T-cell (primary cell): Measurements from ENCODE around the gene RALGAPA1. TPM values are rescaled to one million over a fixed set of nuclear protein-coding genes. Genes with fewer than 3 reads are reported as not detected.

ENCODE experiments used
- ATAC-seq, 4 experiments: fragments of 200-7000 bp in 3 of 4; fragments of 150-1000 bp in 1 of 4; cut with Tn5 transposase; replicated peaks in 1 of 4; 1 replicate in 3 of 4; 2 replicates in 1 of 4; pipeline ENCODE4 v1.10.0; 2021; ENCODE audit warnings: moderate library complexity in 3 of 4, mild to moderate bottlenecking in 2 of 4, moderate number of reproducible peaks in 1 of 4
- CTCF ChIA-PET, 2 donors: fragments of 300-600 bp; sonication (Branson Sonifier 250); formaldehyde crosslinking; loops; one replicate each; lab custom pipeline; 2022; ENCODE audit warnings: antibody characterized with exemption in 2 of 2; lab: Charles Lee
- POLR2A ChIA-PET, 2 donors: fragments of 300-600 bp; sonication (Branson Sonifier 250); formaldehyde crosslinking; loops; one replicate each; lab custom pipeline; 2022; ENCODE audit warnings: antibody characterized with exemption in 2 of 2; lab: Charles Lee
- DNase-seq, 35 experiments: peaks; one replicate each; pipeline versions ENCODE4 v3.0.0 to v3.0.0-alpha.2; 2013 to 2023
- H3K27ac ChIP-seq: one replicate; pipeline ENCODE4 v1.5.1; 2013; ENCODE audit warnings: low read length
- H3K27me3 ChIP-seq, 2 experiments: replicated peaks in 1 of 2; 1 replicate in 1 of 2; 2 replicates in 1 of 2; pipeline versions ENCODE4 v1.6.1 to v1.7.0; 2013; ENCODE audit warnings: low read length in 1 of 2, mixed read lengths in 1 of 2; ENCODE audit not compliant: control insufficient read depth in 2 of 2, insufficient read depth in 2 of 2; ENCODE audit errors: extremely low read depth in 1 of 2
- H3K36me3 ChIP-seq, 2 donors: 1 replicate in 1 of 2; 2 replicates in 1 of 2; pipeline versions ENCODE4 v1.6.1 to v1.7.0; 2013; ENCODE audit warnings: low read length in 1 of 2; ENCODE audit not compliant: control insufficient read depth in 2 of 2, insufficient read depth in 1 of 2; ENCODE audit errors: extremely low read depth in 1 of 2
- H3K4me1 ChIP-seq, 2 experiments: 1 replicate in 1 of 2; 2 replicates in 1 of 2; pipeline versions ENCODE4 v1.6.1 to v1.7.0; 2013; ENCODE audit warnings: low read length in 2 of 2, mixed read lengths in 1 of 2; ENCODE audit not compliant: insufficient read depth in 2 of 2, control insufficient read depth in 1 of 2; ENCODE audit errors: extremely low read depth in 1 of 2
- H3K4me3 ChIP-seq, 2 donors: 1 replicate in 1 of 2; 2 replicates in 1 of 2; pipeline versions ENCODE4 v1.5.1 to v1.7.0; 2013; ENCODE audit warnings: mild to moderate bottlenecking in 2 of 2, low read length in 1 of 2, moderate library complexity in 1 of 2; ENCODE audit not compliant: control insufficient read depth in 1 of 2; ENCODE audit errors: extremely low read depth in 1 of 2
- H3K9me3 ChIP-seq: 2 replicates; pipeline ENCODE4 v1.7.0; 2013
- H3K27ac Mint-ChIP-seq, 2 donors: one replicate each; pipeline ENCODE4 v1.8.0; 2020 to 2021; ENCODE audit warnings: mild to moderate bottlenecking in 2 of 2, mixed read lengths in 2 of 2
- H3K27me3 Mint-ChIP-seq, 2 donors: one replicate each; pipeline ENCODE4 v1.8.0; 2021 to 2022; ENCODE audit warnings: mixed read lengths in 2 of 2
- H3K36me3 Mint-ChIP-seq: one replicate; pipeline ENCODE4 v1.8.0; 2021; ENCODE audit warnings: mixed read lengths
- H3K4me1 Mint-ChIP-seq, 3 donors: one replicate each; pipeline ENCODE4 v1.8.0; 2020 to 2022; ENCODE audit warnings: mixed read lengths in 3 of 3, mild to moderate bottlenecking in 1 of 3
- H3K4me3 Mint-ChIP-seq, 3 donors: one replicate each; pipeline ENCODE4 v1.8.0; 2020 to 2022; ENCODE audit warnings: mild to moderate bottlenecking in 3 of 3, mixed read lengths in 3 of 3, moderate library complexity in 3 of 3
- H3K9me3 Mint-ChIP-seq, 3 donors: one replicate each; pipeline ENCODE4 v1.8.0; 2020 to 2022; ENCODE audit warnings: mixed read lengths in 3 of 3
- WGBS: methylation state at CpG from one replicate; pipeline ENCODE4 v1.1.5; 2013; ENCODE audit warnings: missing lambda C conversion rate; ENCODE audit not compliant: insufficient coverage; 5-methylcytosine and 5-hydroxymethylcytosine counted together
- total RNA-seq, 35 experiments: library from RNA in 6 of 35; stranded (reverse) in 6 of 35; fragments of 120-200 nt in 1 of 35; gene quantifications; one replicate each; pipeline versions ENCODE4 v1.2.1 to v1.2.4 and lab custom pipeline; 2013 to 2026

RALGAPA1 gene
- total RNA-seq, 5 donors from 2014 or later (not counting 1 experiment from before 2014, with no cell fraction given): 65.1 to 88.9 (median 82.9) TPM

GRCh38 chr14:35712466-35712865 lies 96.6 kb downstream of the RALGAPA1 start:
- DNase-seq: no peak
- WGBS: 100% methylated on average over 3 of the region's 3 CpGs
- H3K27ac Mint-ChIP-seq: no peak overlapping the region
- H3K36me3 ChIP-seq: peaks cover 0 to 23% of the 10 kb centered on the region in 2 donors
- H3K4me3 ChIP-seq: no peak overlapping the region
- H3K4me1 ChIP-seq: no peaks in the 10 kb centered on the region
- H3K27me3 Mint-ChIP-seq: no peaks in the 10 kb centered on the region
- no peak overlapping the region for H3K27ac ChIP-seq
- no peaks in the 10 kb centered on the region for H3K27me3 ChIP-seq
- no peaks in the 10 kb centered on the region for H3K4me1 Mint-ChIP-seq
- no peaks in the 10 kb centered on the region for H3K9me3 Mint-ChIP-seq
- ChIA-PET POLR2A (no interaction called here), CTCF (interaction anchor here in 1 of 2 donors (1.0 kb wide), 1 partner anchor 13 kb away, joined by 3 read pairs; no protein-coding TSS in a partner anchor)
- no peaks in the 10 kb centered on the region for H3K9me3 ChIP-seq
- peaks cover 69% of the 10 kb centered on the region for H3K36me3 Mint-ChIP-seq
- ATAC-seq: no peak
- no peak overlapping the region for H3K4me3 Mint-ChIP-seq

GRCh38 chr14:35708062-35708461 lies 101.0 kb downstream of the RALGAPA1 start:
- CTCF ChIA-PET: interaction anchor here in 1 of 2 donors (0.6 kb wide), 1 partner anchor 484 kb away, joined by 3 read pairs; no protein-coding TSS in a partner anchor
- H3K36me3 ChIP-seq: peaks cover 0 to 23% of the 10 kb centered on the region in 2 donors
- no peak overlapping the region for H3K4me3 ChIP-seq
- no peaks in the 10 kb centered on the region for H3K4me1 ChIP-seq
- H3K9me3 ChIP-seq: no peaks in the 10 kb centered on the region
- POLR2A ChIA-PET: no interaction called here
- H3K27me3 Mint-ChIP-seq: no peaks in the 10 kb centered on the region
- no CpG with 5 or more reads among the region's 1 CpG for WGBS
- no peaks in the 10 kb centered on the region for H3K27me3 ChIP-seq
- no peak for ATAC-seq
- H3K27ac Mint-ChIP-seq: no peak overlapping the region
- DNase-seq: no peak
- no peaks in the 10 kb centered on the region for H3K4me1 Mint-ChIP-seq
- no peak overlapping the region for H3K4me3 Mint-ChIP-seq
- H3K9me3 Mint-ChIP-seq: no peaks in the 10 kb centered on the region
- H3K27ac ChIP-seq: no peak overlapping the region
- H3K36me3 Mint-ChIP-seq: peaks cover 67% of the 10 kb centered on the region

GRCh38 chr14:35705636-35706035 lies 103.5 kb downstream of the RALGAPA1 start:
- no CpG with 5 or more reads among the region's 2 CpGs for WGBS
- H3K27me3 ChIP-seq: no peaks in the 10 kb centered on the region
- ChIA-PET CTCF (no interaction called here), POLR2A (no interaction called here)
- no peaks in the 10 kb centered on the region for H3K9me3 Mint-ChIP-seq
- DNase-seq (no peak), ATAC-seq (no peak)
- peaks cover 61% of the 10 kb centered on the region for H3K36me3 Mint-ChIP-seq
- no peak overlapping the region for H3K27ac Mint-ChIP-seq
- no peaks in the 10 kb centered on the region for H3K4me1 ChIP-seq
- H3K27ac ChIP-seq: no peak overlapping the region
- peaks cover 0 to 15% of the 10 kb centered on the region in 2 donors for H3K36me3 ChIP-seq
- no peaks in the 10 kb centered on the region for H3K4me1 Mint-ChIP-seq
- H3K4me3 Mint-ChIP-seq: no peak overlapping the region
- no peaks in the 10 kb centered on the region for H3K9me3 ChIP-seq
- no peak overlapping the region for H3K4me3 ChIP-seq
- no peaks in the 10 kb centered on the region for H3K27me3 Mint-ChIP-seq

GRCh38 chr14:35704793-35705493 lies 104.2 kb downstream of the RALGAPA1 start:
- CTCF ChIA-PET: no interaction called here

GRCh38 chr14:35701531-35701930 lies 107.6 kb downstream of the RALGAPA1 start:
- Mint-ChIP-seq H3K4me3 (no peak overlapping the region), H3K27me3 (no peaks in the 10 kb centered on the region), H3K36me3 (peaks cover 30% of the 10 kb centered on the region), H3K27ac (no peak overlapping the region), H3K4me1 (peaks cover 7 to 12% (median 9%) of the 10 kb centered on the region in 3 donors), H3K9me3 (no peaks in the 10 kb centered on the region)
- ChIA-PET POLR2A (no interaction called here), CTCF (interaction anchor here in 1 of 2 donors (0.6 kb wide), 1 partner anchor 9 kb away, joined by 4 read pairs; no protein-coding TSS in a partner anchor)
- Histone ChIP-seq H3K4me3 (no peak overlapping the region), H3K9me3 (no peaks in the 10 kb centered on the region), H3K36me3 (peaks cover 0 to 9% of the 10 kb centered on the region in 2 donors), H3K4me1 (no peaks in the 10 kb centered on the region), H3K27me3 (no peaks in the 10 kb centered on the region), H3K27ac (no peak overlapping the region)
- DNase-seq (no peak), ATAC-seq (no peak)
- 100% methylated on average over 4 of the region's 4 CpGs for WGBS

More at GRCh38 chr14:35704793-35705493, 104.2 kb downstream of the RALGAPA1 start:
- no peak overlapping the region for H3K27ac ChIP-seq
- no peaks in the 10 kb centered on the region for H3K9me3 ChIP-seq
- no peak for ATAC-seq
- no peak for DNase-seq
- H3K27me3 ChIP-seq: no peaks in the 10 kb centered on the region
- H3K27me3 Mint-ChIP-seq: no peaks in the 10 kb centered on the region
- POLR2A ChIA-PET: no interaction called here
- no peaks in the 10 kb centered on the region for H3K4me1 ChIP-seq
- no peak overlapping the region for H3K4me3 ChIP-seq
- no peak overlapping the region for H3K27ac Mint-ChIP-seq
- peaks cover 56% of the 10 kb centered on the region for H3K36me3 Mint-ChIP-seq
- H3K9me3 Mint-ChIP-seq: no peaks in the 10 kb centered on the region
- no peaks in the 10 kb centered on the region for H3K4me1 Mint-ChIP-seq
- peaks cover 0 to 15% of the 10 kb centered on the region in 2 donors for H3K36me3 ChIP-seq
- no peak overlapping the region for H3K4me3 Mint-ChIP-seq

- H3K27me3 ChIP-seq: no peaks in the 10 kb centered on the region
- WGBS: 100% methylated on average over 3 of the region's 5 CpGs
- H3K36me3 ChIP-seq: no peaks in the 10 kb centered on the region
- H3K27me3 Mint-ChIP-seq: no peaks in the 10 kb centered on the region
- CTCF ChIA-PET: interaction anchor here in 1 of 2 donors (1.1 kb wide), 1 partner anchor 13 kb away, joined by 3 read pairs; no protein-coding TSS in a partner anchor
- no peaks in the 10 kb centered on the region for H3K4me1 ChIP-seq
- ATAC-seq (no peak), DNase-seq (no peak)
- peaks cover 14% of the 10 kb centered on the region for H3K36me3 Mint-ChIP-seq
- peaks cover 7 to 13% (median 10%) of the 10 kb centered on the region in 3 donors for H3K4me1 Mint-ChIP-seq
- no peaks in the 10 kb centered on the region for H3K9me3 Mint-ChIP-seq
- no peak overlapping the region for H3K27ac Mint-ChIP-seq
- H3K4me3 ChIP-seq: no peak overlapping the region
- no peak overlapping the region for H3K27ac ChIP-seq
- POLR2A ChIA-PET: no interaction called here
- no peak overlapping the region for H3K4me3 Mint-ChIP-seq
- H3K9me3 ChIP-seq: no peaks in the 10 kb centered on the region
Measured at GRCh38 chr14:35699791-35700444, 109.2 kb downstream of the RALGAPA1 start.
